MM.1S (cell line): ENCODE data around the gene ACBD6.

Experiments used
- CTCF ChIP-seq: fragments of 300-600 bp; sonication (generic); IDR thresholded peaks from 2 replicates; pipeline ENCODE4 v1.5.1; 2016; ENCODE audit warnings: antibody characterized with exemption, low read length, mixed read lengths
- EZH2 ChIP-seq: fragments of 300-600 bp; sonication (generic); optimal IDR thresholded peaks from 2 replicates; pipeline ENCODE3; 2017; ENCODE audit warnings: low read depth, mild to moderate bottlenecking, antibody characterized with exemption, low read length, mixed read lengths
- EZH2phosphoT487 ChIP-seq: fragments of 300-600 bp; sonication (generic); IDR thresholded peaks from 2 replicates; pipeline ENCODE4 v1.6.1; 2018; ENCODE audit warnings: antibody characterized with exemption, low read length

GRCh38 chr1:180470031-180470430 is 32.3 kb downstream of the ACBD6 start:
- TF ChIP-seq EZH2phosphoT487 (no peak), CTCF (no peak), EZH2 (no peak)
